B cell (primary cell): ENCODE measurements around the gene NEUROG2. TPM values are rescaled to one million over a fixed set of nuclear protein-coding genes. Genes with fewer than 3 reads are reported as not detected.

Source experiments
- ATAC-seq: fragments of 200-7000 bp; cut with Tn5 transposase; one replicate; pipeline ENCODE4 v1.10.0; 2021; ENCODE audit warnings: low read depth, mild to moderate bottlenecking, moderate number of reproducible peaks, moderate library complexity
- CTCF ChIA-PET: fragments of 350-600 bp; sonication (Branson Sonifier 250); formaldehyde crosslinking; loops from one replicate; lab custom pipeline; 2021; ENCODE audit warnings: antibody characterized with exemption, inconsistent platforms; lab: Charles Lee
- POLR2A ChIA-PET: fragments of 350-600 bp; sonication (Branson Sonifier 250); formaldehyde crosslinking; loops from one replicate; lab custom pipeline; 2021; ENCODE audit warnings: antibody characterized with exemption; lab: Charles Lee
- DNase-seq: peaks from one replicate; pipeline ENCODE4 v3.0.0; 2013
- H2AFZ ChIP-seq: 2 replicates; pipeline ENCODE4 v1.6.1; 2012; ENCODE audit warnings: mild to moderate bottlenecking, low read depth, low read length; ENCODE audit not compliant: insufficient read depth, poor library complexity, severe bottlenecking
- H3K27ac ChIP-seq, 2 donors: 1 replicate in 1 of 2; 2 replicates in 1 of 2; pipeline ENCODE4 v1.5.1; 2012 to 2013; ENCODE audit warnings: low read length in 2 of 2, mild to moderate bottlenecking in 2 of 2, moderate library complexity in 1 of 2
- H3K27me3 ChIP-seq, 4 experiments: fragments of 200-600 bp in 1 of 4; sonication (generic) in 1 of 4; replicated peaks in 1 of 4; 1 replicate in 2 of 4; 2 replicates in 2 of 4; pipeline versions ENCODE4 v1.6.1 to v1.7.0; 2013 to 2016; ENCODE audit warnings: low read length in 3 of 4, mild to moderate bottlenecking in 2 of 4, mixed read lengths in 1 of 4, moderate library complexity in 1 of 4; ENCODE audit not compliant: insufficient read depth in 4 of 4, control insufficient read depth in 3 of 4; ENCODE audit errors: control extremely low read depth in 1 of 4
- H3K36me3 ChIP-seq, 2 experiments: replicated peaks in 1 of 2; 1 replicate in 1 of 2; 2 replicates in 1 of 2; pipeline versions ENCODE4 v1.6.1 to v1.7.1; 2013; ENCODE audit warnings: low read length in 1 of 2; ENCODE audit not compliant: insufficient read depth in 2 of 2, control insufficient read depth in 1 of 2; ENCODE audit errors: control extremely low read depth in 1 of 2, extremely low read depth in 1 of 2
- H3K4me1 ChIP-seq, 2 donors: fragments of 200-600 bp in 1 of 2; sonication (generic) in 1 of 2; 1 replicate in 1 of 2; 2 replicates in 1 of 2; pipeline versions ENCODE4 v1.5.1 to v1.6.1; 2013 to 2017; ENCODE audit warnings: low read length in 2 of 2; ENCODE audit not compliant: control insufficient read depth in 2 of 2, insufficient read depth in 2 of 2
- H3K4me2 ChIP-seq: replicated peaks from 2 replicates; pipeline ENCODE3; 2012; ENCODE audit warnings: mild to moderate bottlenecking, low read depth, low read length; ENCODE audit not compliant: poor library complexity, severe bottlenecking
- H3K4me3 ChIP-seq, 5 experiments: fragments of 200-600 bp in 1 of 5; sonication (generic) in 1 of 5; 1 replicate in 3 of 5; 2 replicates in 2 of 5; pipeline versions ENCODE4 v1.5.1 to v1.7.0; 2011 to 2016; ENCODE audit warnings: low read length in 4 of 5, mild to moderate bottlenecking in 4 of 5, low read depth in 2 of 5, control low read depth in 1 of 5, moderate library complexity in 1 of 5; ENCODE audit not compliant: insufficient read depth in 1 of 5; ENCODE audit errors: control extremely low read depth in 1 of 5, extremely low read depth in 1 of 5
- H3K79me2 ChIP-seq: fragments of 200-600 bp; sonication (generic); one replicate; pipeline ENCODE4 v1.6.0; 2016; ENCODE audit warnings: low read length; ENCODE audit not compliant: control insufficient read depth, insufficient read depth
- H3K9ac ChIP-seq: fragments of 200-600 bp; sonication (generic); 2 replicates; pipeline ENCODE4 v1.6.1; 2017; ENCODE audit warnings: mild to moderate bottlenecking, low read length, moderate library complexity
- H3K9me3 ChIP-seq, 3 donors: one replicate each; pipeline versions ENCODE4 v1.6.1 to v1.7.1; 2013; ENCODE audit warnings: low read length in 2 of 3; ENCODE audit not compliant: control insufficient read depth in 2 of 3, insufficient read depth in 1 of 3; ENCODE audit errors: control extremely low read depth in 1 of 3
- H4K20me1 ChIP-seq: 2 replicates; pipeline ENCODE4 v1.6.0; 2012; ENCODE audit warnings: mild to moderate bottlenecking, low read length; ENCODE audit not compliant: insufficient read depth, control insufficient read depth, poor library complexity, severe bottlenecking
- H3K27ac Mint-ChIP-seq: one replicate; pipeline ENCODE4 v1.8.0; 2021; ENCODE audit warnings: mixed read lengths
- H3K27me3 Mint-ChIP-seq: one replicate; pipeline ENCODE4 v1.8.0; 2021; ENCODE audit warnings: mixed read lengths
- H3K4me1 Mint-ChIP-seq: one replicate; pipeline ENCODE4 v1.8.0; 2021; ENCODE audit warnings: mixed read lengths
- H3K4me3 Mint-ChIP-seq: one replicate; pipeline ENCODE4 v1.8.0; 2021; ENCODE audit warnings: mixed read lengths
- H3K9me3 Mint-ChIP-seq: one replicate; pipeline ENCODE4 v1.8.0; 2022; ENCODE audit warnings: mixed read lengths; ENCODE audit not compliant: insufficient read depth
- EZH2 ChIP-seq: IDR thresholded peaks from 2 replicates; pipeline ENCODE4 v1.6.1; 2012; ENCODE audit warnings: borderline replicate concordance, low read depth, mild to moderate bottlenecking, moderate library complexity, low read length; ENCODE audit not compliant: insufficient read depth, poor library complexity, severe bottlenecking
- WGBS: methylation state at CpG from one replicate; pipeline ENCODE4 v1.1.5; 2013; ENCODE audit warnings: missing lambda C conversion rate; ENCODE audit not compliant: insufficient coverage; 5-methylcytosine and 5-hydroxymethylcytosine counted together
- intact Hi-C: fragments of 100-400 bp; cut with micrococcal nuclease; formaldehyde crosslinking; loops from one replicate; pipeline ENCODE4 v1.10.0; 2022
- polyA plus RNA-seq: library from polyadenylated mRNA; depleted of rRNA; stranded (reverse); fragments of >200 nt; gene quantifications from 2 replicates; pipeline ENCODE4 v1.2.3, GENCODE V29; 2012
- total RNA-seq, 2 donors: library from RNA; stranded (reverse); fragments of 120-200 nt in 1 of 2; gene quantifications; 1 replicate in 1 of 2; 2 replicates in 1 of 2; pipeline versions ENCODE4 v1.2.3 to v1.2.4, GENCODE V29; 2013 to 2022
- TF ChIP-seq, protein P1 (sequence below): fragments of 200-600 bp; IDR thresholded peaks from one replicate; pipeline ENCODE4 v1.8.0; 2022; ENCODE audit warnings: antibody characterized with exemption, mild to moderate bottlenecking

The NEUROG2 gene
- total and polyA plus RNA-seq, 2 donors (not counting 1 experiment from before 2014, with no cell fraction given): not detected

DNA sequence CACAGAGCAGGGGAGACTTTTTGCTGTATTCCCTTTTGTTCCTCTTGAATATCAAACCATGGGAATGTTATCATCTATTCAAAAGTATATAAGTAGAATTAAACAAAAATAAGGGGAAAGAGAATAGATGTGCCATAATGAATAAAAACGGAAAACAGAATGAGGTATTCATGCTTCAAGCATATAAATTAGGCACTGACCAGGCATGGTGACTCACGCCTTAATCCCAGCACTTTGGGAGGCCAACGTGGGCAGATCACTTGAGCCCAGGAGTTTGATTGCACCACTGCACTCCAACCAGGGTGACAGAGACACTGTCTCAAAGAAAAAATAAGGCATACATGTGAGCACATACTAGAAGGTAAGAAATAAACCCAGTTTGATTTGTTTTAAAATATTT lies 16.3 kb upstream of the NEUROG2 start:
- H3K27me3 ChIP-seq: peaks cover 0 to 3% (median 1%) of the 10 kb centered on the region in 4 experiments
- H3K79me2 ChIP-seq: no peaks in the 10 kb centered on the region
- H3K4me3 ChIP-seq: no peak overlapping the region
- H3K36me3 ChIP-seq: no peaks in the 10 kb centered on the region
- CTCF ChIA-PET: interaction anchor here (0.7 to 5.4 kb wide), 2 partner anchors 8 to 10 kb away, joined by 3 to 28 read pairs; no protein-coding TSS in a partner anchor
- WGBS: 80% methylated on average over 1 of the region's 3 CpGs
- POLR2A ChIA-PET: no interaction called here
- no peak overlapping the region for H3K4me2 ChIP-seq
- no peak for DNase-seq
- Mint-ChIP-seq H3K9me3 (no peaks in the 10 kb centered on the region), H3K4me3 (no peak overlapping the region), H3K4me1 (no peaks in the 10 kb centered on the region), H3K27me3 (peaks cover 19% of the 10 kb centered on the region), H3K27ac (no peak overlapping the region)
- no peak overlapping the region for H3K9ac ChIP-seq
- TF ChIP-seq, protein P1, sequence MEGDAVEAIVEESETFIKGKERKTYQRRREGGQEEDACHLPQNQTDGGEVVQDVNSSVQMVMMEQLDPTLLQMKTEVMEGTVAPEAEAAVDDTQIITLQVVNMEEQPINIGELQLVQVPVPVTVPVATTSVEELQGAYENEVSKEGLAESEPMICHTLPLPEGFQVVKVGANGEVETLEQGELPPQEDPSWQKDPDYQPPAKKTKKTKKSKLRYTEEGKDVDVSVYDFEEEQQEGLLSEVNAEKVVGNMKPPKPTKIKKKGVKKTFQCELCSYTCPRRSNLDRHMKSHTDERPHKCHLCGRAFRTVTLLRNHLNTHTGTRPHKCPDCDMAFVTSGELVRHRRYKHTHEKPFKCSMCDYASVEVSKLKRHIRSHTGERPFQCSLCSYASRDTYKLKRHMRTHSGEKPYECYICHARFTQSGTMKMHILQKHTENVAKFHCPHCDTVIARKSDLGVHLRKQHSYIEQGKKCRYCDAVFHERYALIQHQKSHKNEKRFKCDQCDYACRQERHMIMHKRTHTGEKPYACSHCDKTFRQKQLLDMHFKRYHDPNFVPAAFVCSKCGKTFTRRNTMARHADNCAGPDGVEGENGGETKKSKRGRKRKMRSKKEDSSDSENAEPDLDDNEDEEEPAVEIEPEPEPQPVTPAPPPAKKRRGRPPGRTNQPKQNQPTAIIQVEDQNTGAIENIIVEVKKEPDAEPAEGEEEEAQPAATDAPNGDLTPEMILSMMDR: no peak
- no peak for TF ChIP-seq EZH2
- intact Hi-C loops: no loop called here
- no peak for ATAC-seq
- no peaks in the 10 kb centered on the region for H4K20me1 ChIP-seq
- no peaks in the 10 kb centered on the region for H3K9me3 ChIP-seq
- H2AFZ ChIP-seq: no peak overlapping the region
- H3K4me1 ChIP-seq: no peaks in the 10 kb centered on the region
- no peak overlapping the region for H3K27ac ChIP-seq

DNA sequence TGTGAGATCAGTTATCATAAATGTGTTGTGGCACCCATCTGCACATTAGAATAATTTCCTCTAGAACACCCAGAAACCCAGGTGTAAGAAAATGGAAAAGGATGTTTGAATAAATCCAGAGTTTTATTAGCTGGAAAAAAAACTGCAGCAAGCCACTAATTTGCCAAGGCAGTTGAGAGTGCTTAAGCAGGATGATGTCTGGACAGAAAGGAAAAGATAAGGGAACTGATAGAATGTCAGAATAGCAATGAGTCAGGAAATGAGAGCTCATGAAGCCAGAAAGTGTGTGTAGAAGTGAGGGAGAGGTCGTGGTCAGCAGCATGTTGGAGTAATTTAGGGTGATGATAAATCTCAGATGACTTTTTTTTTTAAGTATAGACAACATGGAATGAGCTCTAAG lies 15.2 kb upstream of the NEUROG2 start:
- H3K27me3 ChIP-seq: peaks cover 0 to 3% (median 1%) of the 10 kb centered on the region in 4 experiments
- peaks cover 24% of the 10 kb centered on the region for H3K27me3 Mint-ChIP-seq
- H3K4me2 ChIP-seq: no peak overlapping the region
- DNase-seq (no peak), ATAC-seq (no peak)
- no peaks in the 10 kb centered on the region for H3K9me3 Mint-ChIP-seq
- WGBS: no CpG with 5 or more reads among the region's 1 CpG
- no peak overlapping the region for H3K4me3 ChIP-seq
- no peaks in the 10 kb centered on the region for H3K36me3 ChIP-seq
- TF ChIP-seq EZH2: no peak
- TF ChIP-seq, protein P1: no peak
- ChIA-PET POLR2A (interaction anchor here (0.5 kb wide), 1 partner anchor 24 kb away, joined by 3 read pairs; no protein-coding TSS in a partner anchor), CTCF (no interaction called here)
- no peak overlapping the region for H2AFZ ChIP-seq
- no peak overlapping the region for H3K27ac ChIP-seq
- no peak overlapping the region for H3K27ac Mint-ChIP-seq
- no peak overlapping the region for H3K4me3 Mint-ChIP-seq
- H4K20me1 ChIP-seq: no peaks in the 10 kb centered on the region
- H3K9me3 ChIP-seq: no peaks in the 10 kb centered on the region
- H3K4me1 ChIP-seq: no peaks in the 10 kb centered on the region
- H3K4me1 Mint-ChIP-seq: no peaks in the 10 kb centered on the region
- intact Hi-C loops: no loop called here
- H3K79me2 ChIP-seq: no peaks in the 10 kb centered on the region
- H3K9ac ChIP-seq: no peak overlapping the region
